Neural crest cell (in vitro differentiated cells): ENCODE measurements around the gene CATSPERD. TPM values are rescaled to one million over a fixed set of nuclear protein-coding genes. Genes with fewer than 3 reads are reported as not detected.

Experiments used
- DNase-seq: peaks from one replicate; pipeline ENCODE4 v3.0.0; 2021; ENCODE audit warnings: low read depth, mixed read lengths, low spot score
- H3K27ac Mint-ChIP-seq: one replicate; pipeline ENCODE4 v1.8.0; 2021; ENCODE audit warnings: mild to moderate bottlenecking, mixed read lengths; ENCODE audit not compliant: unreplicated experiment
- H3K27me3 Mint-ChIP-seq: 2 replicates; pipeline ENCODE4 v1.8.0; 2021; ENCODE audit warnings: low read depth, mild to moderate bottlenecking, mixed read lengths
- H3K36me3 Mint-ChIP-seq: 2 replicates; pipeline ENCODE4 v1.8.0; 2021; ENCODE audit warnings: low read depth, mild to moderate bottlenecking, mixed read lengths
- H3K4me1 Mint-ChIP-seq: 2 replicates; pipeline ENCODE4 v1.8.0; 2021; ENCODE audit warnings: mixed read lengths
- H3K4me3 Mint-ChIP-seq: one replicate; pipeline ENCODE4 v1.8.0; 2021; ENCODE audit warnings: mild to moderate bottlenecking, mixed read lengths
- H3K9me3 Mint-ChIP-seq: 2 replicates; pipeline ENCODE4 v1.8.0; 2021; ENCODE audit warnings: mixed read lengths
- total RNA-seq: library from RNA; stranded (reverse); gene quantifications from 2 replicates; pipeline ENCODE4 v1.2.1, GENCODE V29; 2021
- TF ChIP-seq, protein P1 (sequence below): fragments of 200-600 bp; sonication (generic); conservative IDR thresholded peaks from 2 replicates; pipeline ENCODE4 v1.5.0; 2021; ENCODE audit warnings: antibody characterized with exemption, mild to moderate bottlenecking

CATSPERD gene
- total RNA-seq, 1 donor from 2014 or later = not detected

DNA sequence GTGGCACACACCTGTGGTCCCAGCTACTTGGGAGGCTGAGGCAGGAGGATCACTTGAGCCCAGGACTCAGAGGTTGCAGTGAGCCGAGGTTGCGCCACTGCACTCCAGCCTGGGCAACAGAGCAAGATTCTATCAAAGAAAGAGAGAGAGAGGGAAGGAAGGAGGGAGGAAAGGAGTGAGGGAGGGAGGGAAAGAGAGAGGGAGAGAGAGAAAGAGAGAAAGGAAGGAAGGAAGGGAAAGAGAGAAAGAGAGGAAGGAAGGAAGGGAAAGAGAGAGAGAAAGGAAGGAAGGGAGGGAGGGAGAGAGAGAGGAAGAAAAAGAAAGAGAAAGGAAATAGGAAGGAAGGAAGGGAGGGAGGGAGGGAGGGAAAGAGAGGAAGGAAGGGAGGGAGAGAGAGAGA lies 96.8 kb downstream of the CATSPERD start:
- peaks cover 17% of the 10 kb centered on the region for H3K27me3 Mint-ChIP-seq
- DNase-seq = no peak
- no peaks in the 10 kb centered on the region for H3K9me3 Mint-ChIP-seq
- no peak overlapping the region for H3K27ac Mint-ChIP-seq
- TF ChIP-seq, protein P1, sequence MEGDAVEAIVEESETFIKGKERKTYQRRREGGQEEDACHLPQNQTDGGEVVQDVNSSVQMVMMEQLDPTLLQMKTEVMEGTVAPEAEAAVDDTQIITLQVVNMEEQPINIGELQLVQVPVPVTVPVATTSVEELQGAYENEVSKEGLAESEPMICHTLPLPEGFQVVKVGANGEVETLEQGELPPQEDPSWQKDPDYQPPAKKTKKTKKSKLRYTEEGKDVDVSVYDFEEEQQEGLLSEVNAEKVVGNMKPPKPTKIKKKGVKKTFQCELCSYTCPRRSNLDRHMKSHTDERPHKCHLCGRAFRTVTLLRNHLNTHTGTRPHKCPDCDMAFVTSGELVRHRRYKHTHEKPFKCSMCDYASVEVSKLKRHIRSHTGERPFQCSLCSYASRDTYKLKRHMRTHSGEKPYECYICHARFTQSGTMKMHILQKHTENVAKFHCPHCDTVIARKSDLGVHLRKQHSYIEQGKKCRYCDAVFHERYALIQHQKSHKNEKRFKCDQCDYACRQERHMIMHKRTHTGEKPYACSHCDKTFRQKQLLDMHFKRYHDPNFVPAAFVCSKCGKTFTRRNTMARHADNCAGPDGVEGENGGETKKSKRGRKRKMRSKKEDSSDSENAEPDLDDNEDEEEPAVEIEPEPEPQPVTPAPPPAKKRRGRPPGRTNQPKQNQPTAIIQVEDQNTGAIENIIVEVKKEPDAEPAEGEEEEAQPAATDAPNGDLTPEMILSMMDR = no peak
- no peak overlapping the region for H3K4me3 Mint-ChIP-seq
- H3K4me1 Mint-ChIP-seq = no peaks in the 10 kb centered on the region
- no peaks in the 10 kb centered on the region for H3K36me3 Mint-ChIP-seq

- H3K27me3 Mint-ChIP-seq = peaks cover 17% of the 10 kb centered on the region
- no peak overlapping the region for H3K4me3 Mint-ChIP-seq
These were observed 98.2 kb downstream of the CATSPERD start for GRCh38 chr19:5818594-5818993.

DNA sequence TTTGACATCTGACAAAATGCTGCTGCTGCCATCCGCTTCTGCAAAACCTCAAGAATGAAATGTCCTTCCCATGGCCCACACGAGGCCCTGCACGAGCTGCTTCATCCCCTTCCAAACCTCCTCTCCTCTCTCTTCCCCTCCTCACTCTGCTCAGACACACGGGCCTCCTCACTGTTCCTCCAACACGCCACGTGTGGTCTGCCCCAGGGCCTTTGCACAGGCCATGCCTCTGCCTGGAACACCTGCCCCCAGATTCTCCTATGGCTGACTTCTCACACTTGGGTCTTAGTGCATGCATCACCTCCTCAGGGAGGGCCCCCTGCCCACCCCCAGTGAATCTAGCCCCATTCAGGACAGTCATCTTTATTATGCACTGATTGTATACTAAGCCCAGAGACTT lies 100.3 kb downstream of the CATSPERD start:
- Mint-ChIP-seq H3K4me1 (no peaks in the 10 kb centered on the region), H3K36me3 (no peaks in the 10 kb centered on the region), H3K9me3 (no peaks in the 10 kb centered on the region), H3K27me3 (peaks cover 17% of the 10 kb centered on the region), H3K27ac (no peak overlapping the region), H3K4me3 (no peak overlapping the region)
- TF ChIP-seq, protein P1 = no peak
- DNase-seq = no peak

More at GRCh38 chr19:5818594-5818993, 98.2 kb downstream of the CATSPERD start:
- DNase-seq = no peak
- Mint-ChIP-seq H3K9me3 (no peaks in the 10 kb centered on the region), H3K4me1 (no peaks in the 10 kb centered on the region), H3K27ac (peak overlapping the region; percentile 12), H3K36me3 (no peaks in the 10 kb centered on the region)
- TF ChIP-seq, protein P1 = no peak

DNA sequence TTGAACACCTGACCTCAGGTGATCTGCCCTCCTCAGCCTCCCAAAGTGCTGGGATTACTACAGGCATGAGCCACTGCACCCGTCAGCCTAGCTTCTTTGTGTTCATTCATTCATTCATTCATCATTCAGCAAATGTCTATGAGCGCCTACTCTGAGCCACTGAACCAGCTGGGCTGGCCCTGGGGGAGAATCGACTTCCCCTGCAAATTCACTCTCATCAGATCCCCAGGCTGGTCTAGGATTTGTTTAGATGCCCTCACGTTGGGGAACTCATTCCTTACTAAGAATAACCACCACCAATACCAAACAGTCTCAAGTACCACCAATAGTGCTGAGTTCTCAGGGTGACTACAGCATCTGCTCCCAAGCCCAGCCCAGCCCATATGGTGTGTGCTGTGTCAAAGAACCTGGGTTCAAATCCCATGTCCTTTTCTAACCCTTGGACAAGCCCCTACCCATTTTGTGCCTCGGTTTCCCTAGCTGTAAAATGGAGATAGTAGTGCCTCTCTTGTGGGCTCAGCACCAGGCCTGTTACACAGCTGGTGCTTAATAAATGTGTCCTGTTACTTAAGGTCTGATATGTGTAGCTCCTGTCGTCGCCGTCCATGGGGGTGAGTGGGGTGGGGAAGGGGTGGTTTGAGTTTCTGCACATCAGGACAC lies 101.2 kb downstream of the CATSPERD start:
- H3K27ac Mint-ChIP-seq = no peak overlapping the region
- peaks cover 15% of the 10 kb centered on the region for H3K27me3 Mint-ChIP-seq
- H3K36me3 Mint-ChIP-seq = no peaks in the 10 kb centered on the region
- H3K4me1 Mint-ChIP-seq = no peaks in the 10 kb centered on the region
- TF ChIP-seq, protein P1 = no peak
- H3K9me3 Mint-ChIP-seq = no peaks in the 10 kb centered on the region
- DNase-seq = no peak
- H3K4me3 Mint-ChIP-seq = no peak overlapping the region

GRCh38 chr19:5822181-5822844 lies 101.9 kb downstream of the CATSPERD start:
- TF ChIP-seq, protein P1 = no peak
- H3K4me3 Mint-ChIP-seq = no peak overlapping the region
- H3K27me3 Mint-ChIP-seq = peaks cover 12% of the 10 kb centered on the region
- no peak for DNase-seq
- H3K9me3 Mint-ChIP-seq = no peaks in the 10 kb centered on the region
- H3K4me1 Mint-ChIP-seq = peaks cover 6% of the 10 kb centered on the region
- no peaks in the 10 kb centered on the region for H3K36me3 Mint-ChIP-seq
- no peak overlapping the region for H3K27ac Mint-ChIP-seq
